GM21717 (cell line): ENCODE measurements around the gene ZNF205.

Experiments
- ATAC-seq: cut with Tn5 transposase; IDR thresholded peaks from one replicate; pipeline ENCODE4 v1.9.1; 2021; ENCODE audit warnings: mild to moderate bottlenecking, moderate library complexity; ENCODE audit not compliant: unreplicated experiment

ZNF205 gene

GRCh38 chr16:3101018-3101840 is 11.2 kb upstream of the ZNF205 start:
- ATAC-seq, result no peak

- ATAC-seq, result no peak
These were observed 10.4 kb upstream of the ZNF205 start for GRCh38 chr16:3101841-3102470.

DNA sequence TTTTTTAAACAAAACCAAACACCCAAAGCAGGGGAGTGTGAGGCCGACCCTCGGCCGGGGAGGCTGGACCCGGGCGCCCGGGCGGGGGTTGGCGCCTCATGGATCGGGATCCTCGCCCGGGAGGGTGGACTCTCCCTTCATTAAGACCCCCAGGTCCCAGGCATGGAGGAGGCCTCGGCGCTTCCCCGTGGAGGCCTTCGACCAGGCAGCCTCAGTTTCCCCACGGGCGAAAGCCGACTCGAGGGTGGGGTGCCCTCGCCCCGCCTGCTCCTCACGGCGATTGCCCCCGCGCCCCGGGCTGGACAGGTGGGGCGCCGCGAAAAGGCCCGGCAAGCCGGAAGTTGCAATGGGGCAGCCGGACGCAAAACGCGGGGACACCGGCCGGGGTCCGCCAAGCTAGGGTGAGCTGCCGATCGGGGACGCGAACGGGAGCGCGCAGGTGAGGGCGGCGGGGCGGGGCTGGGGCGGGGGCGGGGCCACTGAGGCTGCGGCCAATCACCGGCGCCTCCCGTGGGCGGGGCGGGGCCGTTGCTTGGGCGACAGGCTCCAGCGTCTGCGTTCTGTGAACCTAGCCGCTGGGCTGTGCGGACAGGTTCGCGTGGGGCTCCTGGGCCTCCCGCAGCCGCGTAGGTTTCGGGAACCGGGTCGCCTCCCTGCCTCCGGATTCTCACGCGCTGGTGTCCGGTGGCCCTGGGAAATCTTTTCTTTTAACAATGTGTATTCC is 6.0 kb upstream of the ZNF205 start:
- ATAC-seq, result peak; percentile 60

DNA sequence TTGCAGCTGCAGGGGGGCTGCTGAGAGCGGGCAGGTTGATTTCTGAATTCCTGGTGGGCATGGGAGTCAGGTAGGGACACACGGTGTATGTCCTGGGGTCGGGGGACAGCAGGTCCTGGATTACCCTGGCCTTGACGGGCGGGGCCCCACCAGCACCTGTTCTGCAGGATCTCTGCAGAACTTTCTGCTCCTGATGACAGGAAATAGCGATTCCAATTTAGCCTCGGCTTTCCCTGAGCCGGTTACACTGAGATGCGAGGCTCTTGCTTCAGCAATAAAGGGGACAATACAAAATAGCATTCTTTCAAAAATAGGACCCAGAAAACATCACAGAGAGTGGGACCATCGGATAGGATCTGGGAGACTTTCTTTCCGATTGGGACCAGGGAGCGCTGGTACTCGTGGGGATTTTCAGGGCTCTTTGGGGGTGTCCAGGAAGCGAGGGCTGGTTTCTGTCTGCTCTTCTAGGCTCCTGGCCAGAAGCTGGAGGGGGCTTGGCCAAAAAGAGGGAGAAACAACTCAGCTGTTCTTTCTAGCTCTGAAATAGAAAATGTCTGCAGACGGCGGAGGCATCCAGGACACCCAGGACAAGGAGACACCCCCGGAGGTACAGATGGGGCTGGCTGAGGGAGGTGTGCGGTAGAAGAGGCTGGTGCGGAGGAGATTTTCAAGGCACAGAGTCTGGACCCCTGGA is 642 bp downstream of the ZNF205 start:
- no peak for ATAC-seq

DNA sequence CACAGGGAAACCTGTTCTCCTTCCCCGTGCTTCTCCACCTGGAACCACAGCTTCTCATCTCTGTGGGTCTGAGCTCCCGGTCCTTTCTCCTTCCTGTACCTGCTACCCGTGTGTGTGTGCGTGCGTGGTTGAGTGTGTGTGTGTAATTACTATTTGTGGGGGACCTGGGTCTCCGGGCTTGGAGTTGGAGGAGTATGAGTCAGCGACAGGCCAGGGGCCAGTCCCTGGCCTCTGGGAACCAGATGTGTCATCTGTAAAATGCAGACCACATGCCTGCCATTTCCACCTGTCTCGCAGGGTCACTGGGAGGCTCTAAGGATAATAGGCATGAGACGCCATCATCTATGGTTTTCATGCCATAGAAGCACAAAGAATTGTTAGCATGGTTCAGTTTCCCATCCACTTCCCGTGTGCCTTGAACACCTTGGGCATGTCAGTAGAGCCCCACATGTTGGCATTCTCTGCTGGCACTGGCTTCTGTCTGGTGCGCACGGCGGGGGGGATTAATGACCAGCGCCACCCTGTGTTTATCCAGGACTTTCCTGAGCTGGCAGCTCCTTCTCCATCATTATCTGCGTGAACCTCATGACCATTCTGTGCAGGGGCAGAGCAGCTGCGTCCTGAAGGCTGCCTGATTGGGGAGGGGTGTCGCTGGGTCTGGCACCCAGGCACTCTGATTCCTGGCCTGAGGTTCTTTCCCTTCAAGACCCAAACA is 1.5 kb downstream of the ZNF205 start:
- ATAC-seq, result no peak

DNA sequence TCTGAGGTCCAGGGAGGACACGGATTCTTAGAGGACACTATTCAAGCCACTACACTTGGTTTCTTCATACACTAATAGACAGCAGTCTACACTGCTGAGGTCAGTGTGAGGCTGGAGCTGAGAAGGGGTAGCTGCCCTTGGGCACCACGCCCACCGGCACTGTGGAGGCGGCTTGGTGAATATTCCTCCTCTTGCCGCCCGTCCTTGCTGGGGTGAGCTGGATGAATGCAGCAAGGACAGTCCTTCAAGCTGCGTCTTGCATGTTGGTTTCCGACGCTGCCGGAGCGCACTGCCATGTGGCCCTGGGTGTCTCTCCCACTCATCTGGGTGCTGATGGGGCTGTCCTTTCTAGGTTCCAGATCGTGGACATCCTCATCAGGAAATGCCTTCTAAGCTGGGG is 2.6 kb downstream of the ZNF205 start:
- no peak for ATAC-seq

GRCh38 chr16:3115561-3115960 is 3.2 kb downstream of the ZNF205 start:
- ATAC-seq, result no peak

DNA sequence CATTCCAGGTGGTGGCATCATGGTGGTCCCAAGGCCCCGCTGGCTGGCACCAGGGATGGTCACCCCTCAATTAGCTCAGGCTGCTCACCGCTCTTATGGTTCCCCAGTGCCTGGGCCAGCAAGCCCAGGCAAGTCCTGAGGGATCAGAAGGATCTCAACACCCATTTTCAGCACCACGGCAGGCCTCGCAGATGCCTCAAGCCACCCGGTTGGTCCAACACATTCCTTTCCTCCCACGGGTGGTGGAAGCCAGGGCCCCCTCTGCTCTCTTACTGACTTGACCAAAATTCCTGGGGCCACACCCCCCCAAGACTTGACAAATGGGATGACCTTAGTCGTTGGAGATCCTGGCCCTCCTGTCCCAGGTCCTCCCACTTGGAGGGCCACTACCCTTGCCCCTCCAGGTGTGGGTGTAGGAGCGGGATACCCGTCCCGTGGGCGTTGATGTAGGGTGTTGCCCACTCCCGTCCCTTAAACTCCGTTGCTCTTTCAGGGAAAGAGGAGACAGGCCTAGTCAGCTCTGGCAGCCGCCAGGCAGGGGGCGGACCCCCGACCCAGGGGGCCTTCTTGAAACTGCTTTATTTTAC is 5.9 kb downstream of the ZNF205 start:
- no peak for ATAC-seq

DNA sequence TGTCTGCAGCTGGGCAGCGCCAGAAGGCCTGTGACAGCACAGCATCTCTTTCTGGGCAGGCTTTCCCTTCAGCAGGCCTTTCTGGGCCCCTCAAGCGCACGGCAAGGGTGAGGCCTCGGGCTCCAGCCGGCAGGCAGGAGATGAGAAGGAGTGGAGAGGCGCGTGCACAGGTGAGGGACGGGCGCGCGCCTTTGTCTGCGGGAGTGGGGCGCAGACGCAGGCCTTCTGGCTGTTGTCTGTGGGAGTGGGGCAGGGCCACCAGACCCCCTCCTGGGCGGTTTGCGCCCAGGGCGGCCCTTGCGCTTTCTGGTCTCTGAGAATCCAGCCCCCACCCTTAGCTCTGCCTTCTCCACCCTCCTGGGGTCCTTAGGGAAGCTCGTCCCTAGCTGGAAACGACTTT is 6.5 kb downstream of the ZNF205 start:
- no peak for ATAC-seq

GRCh38 chr16:3119286-3119685 is 6.9 kb downstream of the ZNF205 start:
- no peak for ATAC-seq

- ATAC-seq, result no peak
These were observed 7.5 kb downstream of the ZNF205 start for GRCh38 chr16:3119701-3120408.

GRCh38 chr16:3120435-3120834 is 8.0 kb downstream of the ZNF205 start:
- no peak for ATAC-seq

DNA sequence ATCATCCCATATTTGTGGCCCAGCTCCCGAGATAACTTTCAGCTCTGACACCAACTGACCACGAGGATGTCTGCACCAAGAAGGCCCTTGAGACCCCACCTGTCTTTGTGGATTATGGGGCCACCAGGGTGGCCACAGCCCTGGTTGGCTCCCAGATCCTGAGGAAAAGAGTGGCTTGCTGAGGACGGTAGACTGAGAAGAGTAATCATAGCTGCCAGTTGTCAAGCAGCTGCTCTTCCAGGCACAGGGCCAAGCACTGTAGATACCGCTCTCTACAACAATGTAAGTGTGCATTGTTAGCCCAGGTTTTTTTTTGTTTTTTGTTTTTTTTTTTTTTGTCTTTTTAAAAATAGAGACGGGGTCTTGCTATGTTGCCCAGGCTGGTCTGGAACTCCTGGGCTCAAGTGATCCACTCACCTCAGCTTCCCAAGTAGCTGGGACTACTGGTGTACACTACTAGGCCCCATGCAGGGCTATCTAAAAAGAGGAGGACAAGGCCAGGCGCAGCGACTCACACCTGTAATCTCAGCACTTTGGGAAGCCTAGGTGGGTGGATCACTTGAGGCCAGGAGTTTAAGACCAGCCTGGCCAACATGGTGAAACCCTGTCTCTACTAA is 9.6 kb downstream of the ZNF205 start:
- no peak for ATAC-seq

- ATAC-seq, result no peak
These were observed 10.7 kb downstream of the ZNF205 start for GRCh38 chr16:3122926-3123570.

- peak; percentile 70 for ATAC-seq
These were observed 11.8 kb downstream of the ZNF205 start for GRCh38 chr16:3123986-3124886.

DNA sequence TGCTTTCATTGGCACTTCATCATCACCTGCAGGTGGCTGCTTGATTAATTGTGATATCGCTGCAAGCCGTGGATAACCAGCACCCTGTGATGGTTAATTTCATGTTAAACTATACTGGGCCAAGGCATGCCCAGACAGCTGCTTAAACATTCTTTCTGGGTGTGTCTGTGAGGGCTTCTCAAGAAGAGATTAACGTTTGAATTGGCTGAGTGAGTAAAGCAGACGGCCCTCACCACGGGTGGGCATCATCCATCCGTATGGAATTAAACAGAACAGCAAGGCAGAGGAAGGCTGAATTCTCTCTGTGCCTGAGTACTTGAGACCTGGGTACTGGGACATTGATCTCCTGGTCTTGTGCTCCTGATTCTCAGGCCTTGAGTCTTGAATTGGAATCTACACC is 15.4 kb downstream of the ZNF205 start:
- ATAC-seq, result no peak
